ENCODE data around the gene RSAD1. TPM values are rescaled to one million over a fixed set of nuclear protein-coding genes. Genes with fewer than 3 reads are reported as not detected.
A peak's percentile ranks its signal among the peaks of the same experiment; 100 is the strongest.

Gene RSAD1
- total and polyA plus RNA-seq, 4 donors, result 10.8 to 22.7 (median 18.6) TPM

DNA sequence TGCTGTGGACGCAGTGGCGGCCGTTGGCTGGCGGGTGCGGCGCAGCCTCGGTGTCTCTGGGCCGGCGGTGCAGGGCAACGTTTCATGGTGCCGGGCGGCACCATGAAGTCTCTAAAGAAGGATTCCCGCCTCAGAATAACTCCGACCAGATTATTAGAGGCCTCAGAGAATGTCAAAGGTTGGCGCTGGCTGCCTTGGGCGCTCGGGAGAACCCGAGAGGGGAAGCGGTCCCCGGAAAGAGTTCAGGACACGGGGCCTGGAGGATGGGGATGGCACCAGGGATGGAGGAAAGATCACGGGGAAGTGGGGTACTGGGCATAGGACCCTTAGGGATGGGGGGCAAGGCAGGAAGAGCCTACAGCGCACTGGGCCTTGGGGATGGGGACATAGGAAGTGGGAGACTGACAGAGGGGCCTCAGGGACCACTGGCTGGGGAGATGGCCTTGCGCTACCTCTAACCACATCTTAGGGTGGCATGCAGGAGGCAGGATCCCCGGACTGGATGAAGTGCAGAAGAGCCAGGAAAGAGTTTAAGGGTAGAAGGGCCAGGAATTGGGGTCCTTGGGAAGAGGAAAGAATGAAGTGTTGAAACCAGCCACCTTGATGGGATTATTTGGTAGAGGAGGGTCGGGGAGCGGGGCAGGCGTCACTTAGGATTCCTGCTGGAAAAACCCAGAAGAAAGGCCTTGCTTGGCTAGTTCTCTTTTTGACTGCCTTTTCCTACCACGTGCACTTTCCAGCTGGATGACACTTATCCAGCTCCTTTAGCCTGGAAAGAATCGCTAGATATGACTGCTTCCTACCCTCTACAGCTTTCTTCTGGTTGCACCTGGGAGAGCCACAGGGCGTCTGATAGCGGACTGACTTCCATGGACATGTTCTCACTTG lies 30.2 kb downstream of the RSAD1 start:
- TF ChIP-seq SP1 (IDR thresholded peaks at IDR 0.05) (no peak), RXRA (IDR thresholded peaks at IDR 0.05) (no peak), FOXA2 (IDR thresholded peaks at IDR 0.05) (no peak), RAD21 (IDR thresholded peaks at IDR 0.05) (no peak), NR2F2 (IDR thresholded peaks at IDR 0.05) (no peak), HNF4G (IDR thresholded peaks at IDR 0.05) (no peak), JUND (IDR thresholded peaks at IDR 0.05) (no peak), GABPA (IDR thresholded peaks at IDR 0.05 in 1 of 2, conservative IDR thresholded peaks at IDR 0.05 in 1 of 2) (no peak), FOXA1 (IDR thresholded peaks at IDR 0.05) (no peak), EGR1 (IDR thresholded peaks at IDR 0.05; ENCODE audit: low read depth in 2 of 2) (no peak), YY1 (IDR thresholded peaks at IDR 0.05) (no peak), TAF1 (conservative IDR thresholded peaks at IDR 0.05) (no peak), HNF4A (conservative IDR thresholded peaks at IDR 0.05) (no peak)
- TF ChIP-seq, protein P1, sequence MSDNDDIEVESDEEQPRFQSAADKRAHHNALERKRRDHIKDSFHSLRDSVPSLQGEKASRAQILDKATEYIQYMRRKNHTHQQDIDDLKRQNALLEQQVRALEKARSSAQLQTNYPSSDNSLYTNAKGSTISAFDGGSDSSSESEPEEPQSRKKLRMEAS (IDR thresholded peaks at IDR 0.05), result no peak
- TF ChIP-seq, protein P2, sequence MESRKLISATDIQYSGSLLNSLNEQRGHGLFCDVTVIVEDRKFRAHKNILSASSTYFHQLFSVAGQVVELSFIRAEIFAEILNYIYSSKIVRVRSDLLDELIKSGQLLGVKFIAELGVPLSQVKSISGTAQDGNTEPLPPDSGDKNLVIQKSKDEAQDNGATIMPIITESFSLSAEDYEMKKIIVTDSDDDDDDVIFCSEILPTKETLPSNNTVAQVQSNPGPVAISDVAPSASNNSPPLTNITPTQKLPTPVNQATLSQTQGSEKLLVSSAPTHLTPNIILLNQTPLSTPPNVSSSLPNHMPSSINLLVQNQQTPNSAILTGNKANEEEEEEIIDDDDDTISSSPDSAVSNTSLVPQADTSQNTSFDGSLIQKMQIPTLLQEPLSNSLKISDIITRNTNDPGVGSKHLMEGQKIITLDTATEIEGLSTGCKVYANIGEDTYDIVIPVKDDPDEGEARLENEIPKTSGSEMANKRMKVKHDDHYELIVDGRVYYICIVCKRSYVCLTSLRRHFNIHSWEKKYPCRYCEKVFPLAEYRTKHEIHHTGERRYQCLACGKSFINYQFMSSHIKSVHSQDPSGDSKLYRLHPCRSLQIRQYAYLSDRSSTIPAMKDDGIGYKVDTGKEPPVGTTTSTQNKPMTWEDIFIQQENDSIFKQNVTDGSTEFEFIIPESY (IDR thresholded peaks at IDR 0.05), result no peak
- TF ChIP-seq, protein P3, sequence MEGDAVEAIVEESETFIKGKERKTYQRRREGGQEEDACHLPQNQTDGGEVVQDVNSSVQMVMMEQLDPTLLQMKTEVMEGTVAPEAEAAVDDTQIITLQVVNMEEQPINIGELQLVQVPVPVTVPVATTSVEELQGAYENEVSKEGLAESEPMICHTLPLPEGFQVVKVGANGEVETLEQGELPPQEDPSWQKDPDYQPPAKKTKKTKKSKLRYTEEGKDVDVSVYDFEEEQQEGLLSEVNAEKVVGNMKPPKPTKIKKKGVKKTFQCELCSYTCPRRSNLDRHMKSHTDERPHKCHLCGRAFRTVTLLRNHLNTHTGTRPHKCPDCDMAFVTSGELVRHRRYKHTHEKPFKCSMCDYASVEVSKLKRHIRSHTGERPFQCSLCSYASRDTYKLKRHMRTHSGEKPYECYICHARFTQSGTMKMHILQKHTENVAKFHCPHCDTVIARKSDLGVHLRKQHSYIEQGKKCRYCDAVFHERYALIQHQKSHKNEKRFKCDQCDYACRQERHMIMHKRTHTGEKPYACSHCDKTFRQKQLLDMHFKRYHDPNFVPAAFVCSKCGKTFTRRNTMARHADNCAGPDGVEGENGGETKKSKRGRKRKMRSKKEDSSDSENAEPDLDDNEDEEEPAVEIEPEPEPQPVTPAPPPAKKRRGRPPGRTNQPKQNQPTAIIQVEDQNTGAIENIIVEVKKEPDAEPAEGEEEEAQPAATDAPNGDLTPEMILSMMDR (IDR thresholded peaks at IDR 0.05; ENCODE audit: low read depth, low read length, missing input control), result no peak
- TF ChIP-seq, protein P4, sequence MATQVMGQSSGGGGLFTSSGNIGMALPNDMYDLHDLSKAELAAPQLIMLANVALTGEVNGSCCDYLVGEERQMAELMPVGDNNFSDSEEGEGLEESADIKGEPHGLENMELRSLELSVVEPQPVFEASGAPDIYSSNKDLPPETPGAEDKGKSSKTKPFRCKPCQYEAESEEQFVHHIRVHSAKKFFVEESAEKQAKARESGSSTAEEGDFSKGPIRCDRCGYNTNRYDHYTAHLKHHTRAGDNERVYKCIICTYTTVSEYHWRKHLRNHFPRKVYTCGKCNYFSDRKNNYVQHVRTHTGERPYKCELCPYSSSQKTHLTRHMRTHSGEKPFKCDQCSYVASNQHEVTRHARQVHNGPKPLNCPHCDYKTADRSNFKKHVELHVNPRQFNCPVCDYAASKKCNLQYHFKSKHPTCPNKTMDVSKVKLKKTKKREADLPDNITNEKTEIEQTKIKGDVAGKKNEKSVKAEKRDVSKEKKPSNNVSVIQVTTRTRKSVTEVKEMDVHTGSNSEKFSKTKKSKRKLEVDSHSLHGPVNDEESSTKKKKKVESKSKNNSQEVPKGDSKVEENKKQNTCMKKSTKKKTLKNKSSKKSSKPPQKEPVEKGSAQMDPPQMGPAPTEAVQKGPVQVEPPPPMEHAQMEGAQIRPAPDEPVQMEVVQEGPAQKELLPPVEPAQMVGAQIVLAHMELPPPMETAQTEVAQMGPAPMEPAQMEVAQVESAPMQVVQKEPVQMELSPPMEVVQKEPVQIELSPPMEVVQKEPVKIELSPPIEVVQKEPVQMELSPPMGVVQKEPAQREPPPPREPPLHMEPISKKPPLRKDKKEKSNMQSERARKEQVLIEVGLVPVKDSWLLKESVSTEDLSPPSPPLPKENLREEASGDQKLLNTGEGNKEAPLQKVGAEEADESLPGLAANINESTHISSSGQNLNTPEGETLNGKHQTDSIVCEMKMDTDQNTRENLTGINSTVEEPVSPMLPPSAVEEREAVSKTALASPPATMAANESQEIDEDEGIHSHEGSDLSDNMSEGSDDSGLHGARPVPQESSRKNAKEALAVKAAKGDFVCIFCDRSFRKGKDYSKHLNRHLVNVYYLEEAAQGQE (IDR thresholded peaks at IDR 0.05), result no peak
- TF ChIP-seq, protein P5, sequence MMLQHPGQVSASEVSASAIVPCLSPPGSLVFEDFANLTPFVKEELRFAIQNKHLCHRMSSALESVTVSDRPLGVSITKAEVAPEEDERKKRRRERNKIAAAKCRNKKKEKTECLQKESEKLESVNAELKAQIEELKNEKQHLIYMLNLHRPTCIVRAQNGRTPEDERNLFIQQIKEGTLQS (IDR thresholded peaks at IDR 0.05), result no peak
- Histone ChIP-seq H3K9ac (ENCODE audit: low read depth in 1 of 2, low read length in 2 of 2) (peak overlapping the region; percentile 2 to 6), H3K4me1 (ENCODE audit: control insufficient read depth in 4 of 4, insufficient read depth in 4 of 4, low read length in 3 of 4) (peaks cover 0 to 8% (median 0%) of the 10 kb centered on the region in 4 donors), H3K4me3 (ENCODE audit: low read depth in 1 of 3, low read length in 3 of 3) (peak overlapping the region; percentile 12 to 58 (median 56)), H3K9me3 (ENCODE audit: control insufficient read depth in 4 of 4, low read length in 3 of 4) (no peaks in the 10 kb centered on the region), H3K27ac (ENCODE audit: low read depth in 1 of 2, low read length in 2 of 2) (peak overlapping the region; percentile 18 to 41), H3K36me3 (ENCODE audit: control insufficient read depth in 4 of 4, insufficient read depth in 3 of 4, low read depth in 1 of 4, low read length in 3 of 4) (no peaks in the 10 kb centered on the region), H3K27me3 (ENCODE audit: control insufficient read depth in 4 of 4, insufficient read depth in 4 of 4, low read length in 3 of 4) (no peaks in the 10 kb centered on the region)
- 43% methylated on average over 32 of the region's 32 CpGs for WGBS
- no peak for DNase-seq (ENCODE audit: low spot score)

Measured in liver (tissue), 9 donors.